Measurements from ENCODE around the gene RPL36A. TPM values are rescaled to one million over a fixed set of nuclear protein-coding genes. Genes with fewer than 3 reads are reported as not detected.

The RPL36A gene
- total and polyA plus RNA-seq, 10 of the 15 experiments (the other 5 are each of a cell fraction or from before 2014, with no cell fraction given), result 425 to 4,528 (median 3,270) TPM

DNA sequence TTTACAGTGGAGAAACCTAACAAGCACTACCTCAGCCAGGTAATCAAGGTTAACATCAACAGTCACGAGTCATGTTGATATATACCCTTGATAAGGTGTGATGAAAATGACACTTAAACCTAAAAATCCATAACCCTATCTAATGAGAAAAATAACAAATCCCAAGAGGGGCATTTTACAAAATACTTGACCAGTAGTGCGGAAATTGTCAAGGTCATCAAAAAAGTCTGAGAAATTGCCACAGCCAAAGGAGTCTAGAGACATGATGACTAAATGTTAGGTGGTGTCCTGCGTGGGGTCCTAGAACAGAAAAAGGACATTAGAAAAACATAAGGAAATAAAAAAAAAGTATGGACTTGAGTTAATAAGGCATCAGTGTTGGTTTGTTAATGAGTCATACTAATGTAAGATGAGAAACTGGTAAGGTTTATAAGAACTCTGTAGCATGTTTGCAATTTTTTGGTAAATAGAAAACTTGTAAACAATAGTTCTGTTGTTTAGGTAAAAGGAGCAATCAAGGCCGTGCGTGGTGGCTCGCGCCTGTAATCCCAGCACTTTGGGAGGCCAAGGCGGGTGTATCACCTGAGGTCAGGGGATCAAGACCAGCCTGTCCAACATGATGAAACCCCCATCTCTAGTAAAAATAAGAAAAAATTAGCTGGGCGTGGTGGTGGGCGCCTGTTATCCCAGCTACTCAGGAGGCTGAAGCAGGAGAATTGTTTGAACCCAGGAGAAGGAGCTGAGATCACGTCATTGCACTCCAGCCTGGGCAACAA is 2.9 kb downstream of the RPL36A start (continued):
- TF ChIP-seq, protein P1, sequence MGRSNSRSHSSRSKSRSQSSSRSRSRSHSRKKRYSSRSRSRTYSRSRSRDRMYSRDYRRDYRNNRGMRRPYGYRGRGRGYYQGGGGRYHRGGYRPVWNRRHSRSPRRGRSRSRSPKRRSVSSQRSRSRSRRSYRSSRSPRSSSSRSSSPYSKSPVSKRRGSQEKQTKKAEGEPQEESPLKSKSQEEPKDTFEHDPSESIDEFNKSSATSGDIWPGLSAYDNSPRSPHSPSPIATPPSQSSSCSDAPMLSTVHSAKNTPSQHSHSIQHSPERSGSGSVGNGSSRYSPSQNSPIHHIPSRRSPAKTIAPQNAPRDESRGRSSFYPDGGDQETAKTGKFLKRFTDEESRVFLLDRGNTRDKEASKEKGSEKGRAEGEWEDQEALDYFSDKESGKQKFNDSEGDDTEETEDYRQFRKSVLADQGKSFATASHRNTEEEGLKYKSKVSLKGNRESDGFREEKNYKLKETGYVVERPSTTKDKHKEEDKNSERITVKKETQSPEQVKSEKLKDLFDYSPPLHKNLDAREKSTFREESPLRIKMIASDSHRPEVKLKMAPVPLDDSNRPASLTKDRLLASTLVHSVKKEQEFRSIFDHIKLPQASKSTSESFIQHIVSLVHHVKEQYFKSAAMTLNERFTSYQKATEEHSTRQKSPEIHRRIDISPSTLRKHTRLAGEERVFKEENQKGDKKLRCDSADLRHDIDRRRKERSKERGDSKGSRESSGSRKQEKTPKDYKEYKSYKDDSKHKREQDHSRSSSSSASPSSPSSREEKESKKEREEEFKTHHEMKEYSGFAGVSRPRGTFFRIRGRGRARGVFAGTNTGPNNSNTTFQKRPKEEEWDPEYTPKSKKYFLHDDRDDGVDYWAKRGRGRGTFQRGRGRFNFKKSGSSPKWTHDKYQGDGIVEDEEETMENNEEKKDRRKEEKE (IDR thresholded peaks at IDR 0.05), result no peak
- no peak for TF ChIP-seq RCOR1 (conservative IDR thresholded peaks at IDR 0.05; ENCODE audit: low read depth, low read length)
- no peak for TF ChIP-seq TBL1XR1 (IDR thresholded peaks at IDR 0.05; ENCODE audit: low read depth, low read length)
- no peak for TF ChIP-seq FOS (IDR thresholded peaks at IDR 0.05; ENCODE audit: borderline replicate concordance, extremely low read depth, insufficient read length)
- TF ChIP-seq NRF1 (conservative IDR thresholded peaks at IDR 0.05; ENCODE audit: low read depth, low read length), result no peak
- TF ChIP-seq, protein P2, sequence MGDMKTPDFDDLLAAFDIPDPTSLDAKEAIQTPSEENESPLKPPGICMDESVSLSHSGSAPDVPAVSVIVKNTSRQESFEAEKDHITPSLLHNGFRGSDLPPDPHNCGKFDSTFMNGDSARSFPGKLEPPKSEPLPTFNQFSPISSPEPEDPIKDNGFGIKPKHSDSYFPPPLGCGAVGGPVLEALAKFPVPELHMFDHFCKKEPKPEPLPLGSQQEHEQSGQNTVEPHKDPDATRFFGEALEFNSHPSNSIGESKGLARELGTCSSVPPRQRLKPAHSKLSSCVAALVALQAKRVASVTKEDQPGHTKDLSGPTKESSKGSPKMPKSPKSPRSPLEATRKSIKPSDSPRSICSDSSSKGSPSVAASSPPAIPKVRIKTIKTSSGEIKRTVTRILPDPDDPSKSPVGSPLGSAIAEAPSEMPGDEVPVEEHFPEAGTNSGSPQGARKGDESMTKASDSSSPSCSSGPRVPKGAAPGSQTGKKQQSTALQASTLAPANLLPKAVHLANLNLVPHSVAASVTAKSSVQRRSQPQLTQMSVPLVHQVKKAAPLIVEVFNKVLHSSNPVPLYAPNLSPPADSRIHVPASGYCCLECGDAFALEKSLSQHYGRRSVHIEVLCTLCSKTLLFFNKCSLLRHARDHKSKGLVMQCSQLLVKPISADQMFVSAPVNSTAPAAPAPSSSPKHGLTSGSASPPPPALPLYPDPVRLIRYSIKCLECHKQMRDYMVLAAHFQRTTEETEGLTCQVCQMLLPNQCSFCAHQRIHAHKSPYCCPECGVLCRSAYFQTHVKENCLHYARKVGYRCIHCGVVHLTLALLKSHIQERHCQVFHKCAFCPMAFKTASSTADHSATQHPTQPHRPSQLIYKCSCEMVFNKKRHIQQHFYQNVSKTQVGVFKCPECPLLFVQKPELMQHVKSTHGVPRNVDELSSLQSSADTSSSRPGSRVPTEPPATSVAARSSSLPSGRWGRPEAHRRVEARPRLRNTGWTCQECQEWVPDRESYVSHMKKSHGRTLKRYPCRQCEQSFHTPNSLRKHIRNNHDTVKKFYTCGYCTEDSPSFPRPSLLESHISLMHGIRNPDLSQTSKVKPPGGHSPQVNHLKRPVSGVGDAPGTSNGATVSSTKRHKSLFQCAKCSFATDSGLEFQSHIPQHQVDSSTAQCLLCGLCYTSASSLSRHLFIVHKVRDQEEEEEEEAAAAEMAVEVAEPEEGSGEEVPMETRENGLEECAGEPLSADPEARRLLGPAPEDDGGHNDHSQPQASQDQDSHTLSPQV (IDR thresholded peaks at IDR 0.05), result no peak

Measured in GM12878 (cell line).